NCI-H526 (cell line): ENCODE results near the gene TSPAN13.
A peak's percentile ranks its signal among the peaks of the same experiment; 100 is the strongest.

Experiments
- DNase-seq, 2 experiments: peaks; one replicate each; lab custom pipeline; 2025; lab: John Stamatoyannopoulos, UW

Gene TSPAN13

GRCh38 chr7:16774986-16775385, 21.4 kb downstream of the TSPAN13 start:
- no peak for DNase-seq

DNA sequence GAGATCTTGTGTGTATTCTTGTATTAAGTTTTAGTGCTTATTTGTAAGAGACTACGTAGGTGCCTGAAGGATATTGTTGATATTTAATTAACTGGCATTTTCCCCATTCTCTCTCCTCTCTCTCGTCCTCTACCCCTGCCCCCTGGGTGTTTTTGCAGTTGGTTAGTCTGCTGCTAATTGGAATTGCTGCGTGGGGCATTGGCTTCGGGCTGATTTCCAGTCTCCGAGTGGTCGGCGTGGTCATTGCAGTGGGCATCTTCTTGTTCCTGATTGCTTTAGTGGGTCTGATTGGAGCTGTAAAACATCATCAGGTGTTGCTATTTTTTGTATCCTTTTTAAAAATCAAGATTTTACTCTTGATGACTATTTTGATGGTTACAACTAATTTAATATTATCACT, 22.5 kb downstream of the TSPAN13 start:
- DNase-seq: no peak

DNA sequence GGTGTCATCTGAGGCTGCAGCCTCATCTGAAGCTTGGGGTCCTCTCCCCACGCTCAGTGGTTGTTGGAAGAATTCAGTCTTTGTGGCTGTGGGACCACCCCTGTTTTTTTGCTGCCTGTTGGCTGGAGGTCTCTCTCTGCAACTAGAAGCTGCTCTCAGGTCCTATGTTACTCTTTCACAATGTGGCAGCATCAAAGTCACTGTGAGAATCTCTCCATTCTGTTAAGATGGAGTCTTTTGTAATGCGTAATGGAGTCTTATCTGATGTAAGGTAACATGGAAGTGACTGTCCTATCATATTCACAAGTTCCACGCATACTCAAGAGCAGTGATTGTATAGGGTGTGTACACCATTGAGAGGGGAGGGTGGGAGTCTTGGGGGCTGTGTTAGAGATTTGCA, 24.9 kb downstream of the TSPAN13 start:
- DNase-seq: no peak

DNA sequence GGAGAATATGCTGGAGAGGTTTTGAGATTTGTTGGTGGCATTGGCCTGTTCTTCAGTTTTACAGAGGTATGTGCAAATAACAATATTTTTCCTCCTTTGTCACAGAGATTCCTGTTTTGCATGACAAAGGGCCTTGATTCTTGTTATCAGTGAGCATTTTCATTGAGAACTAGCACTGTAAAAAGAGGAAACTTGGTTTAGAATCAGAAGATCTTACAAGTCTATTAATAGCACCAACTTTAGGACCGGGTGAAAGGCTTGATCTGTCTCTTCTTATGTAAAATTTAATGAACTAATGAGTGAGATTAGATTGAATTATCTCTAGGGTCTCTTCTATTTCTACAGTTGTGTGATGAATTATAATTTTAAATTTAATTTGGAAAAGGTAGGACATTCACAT, 25.5 kb downstream of the TSPAN13 start:
- DNase-seq: no peak

GRCh38 chr7:16780596-16780995, 27.0 kb downstream of the TSPAN13 start:
- no peak for DNase-seq

DNA sequence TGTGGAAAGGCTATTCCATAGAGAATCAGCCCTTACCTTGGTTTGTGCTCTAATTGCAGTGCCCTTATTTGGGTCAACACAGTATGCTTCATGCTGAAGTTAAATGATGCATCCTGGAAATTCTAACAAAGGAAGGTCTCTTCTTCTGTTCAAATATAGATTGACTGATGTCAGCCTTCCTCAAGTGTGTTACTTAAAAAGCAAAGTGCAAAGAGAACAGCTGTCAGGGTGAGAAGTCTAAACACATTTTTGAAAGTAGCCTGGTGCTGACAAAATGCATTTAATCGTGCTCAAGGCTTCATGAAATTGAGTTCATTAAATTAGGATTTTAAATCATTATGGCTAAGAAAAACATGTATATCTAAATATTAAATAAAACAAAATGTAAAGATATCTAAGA, 31.8 kb downstream of the TSPAN13 start:
- DNase-seq: no peak

DNA sequence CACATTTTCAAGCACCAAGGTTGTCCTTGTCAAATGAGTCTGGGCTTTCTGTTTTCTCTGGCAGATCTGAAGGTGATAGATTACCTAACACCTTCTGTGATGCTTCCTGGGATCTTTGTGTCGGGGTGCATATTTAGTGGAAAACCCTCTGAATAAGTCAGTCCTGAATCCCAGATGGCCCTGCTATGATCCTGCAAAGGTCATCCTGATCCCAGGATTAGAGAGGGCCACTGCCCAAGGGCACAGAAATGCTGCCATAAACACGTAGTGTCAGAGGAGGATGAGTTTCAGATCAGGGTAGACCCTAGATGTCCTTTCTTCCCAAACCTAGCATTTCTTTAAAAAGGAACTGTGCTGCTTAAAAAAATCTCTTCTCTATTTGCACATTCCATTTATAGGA, 32.3 kb downstream of the TSPAN13 start:
- no peak for DNase-seq

DNA sequence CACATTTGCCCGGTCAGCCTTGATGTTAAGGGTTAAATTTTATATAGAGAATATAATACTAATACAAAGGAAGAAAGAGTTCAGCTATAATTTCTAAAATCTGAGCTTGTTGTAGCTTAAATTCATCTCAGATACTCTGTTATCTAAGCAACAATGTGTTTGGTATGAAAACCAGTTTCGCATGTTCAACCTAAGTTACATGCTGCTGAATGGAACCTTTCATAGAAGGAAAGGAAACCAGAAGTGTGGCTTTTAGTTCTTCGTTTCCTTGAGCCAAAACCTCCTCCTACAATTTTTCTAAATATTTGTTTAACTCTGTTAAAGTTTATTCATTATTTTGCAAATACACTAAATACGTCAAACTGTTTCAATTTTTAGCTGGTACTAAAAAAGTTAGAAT, 32.7 kb downstream of the TSPAN13 start:
- DNase-seq: no peak

DNA sequence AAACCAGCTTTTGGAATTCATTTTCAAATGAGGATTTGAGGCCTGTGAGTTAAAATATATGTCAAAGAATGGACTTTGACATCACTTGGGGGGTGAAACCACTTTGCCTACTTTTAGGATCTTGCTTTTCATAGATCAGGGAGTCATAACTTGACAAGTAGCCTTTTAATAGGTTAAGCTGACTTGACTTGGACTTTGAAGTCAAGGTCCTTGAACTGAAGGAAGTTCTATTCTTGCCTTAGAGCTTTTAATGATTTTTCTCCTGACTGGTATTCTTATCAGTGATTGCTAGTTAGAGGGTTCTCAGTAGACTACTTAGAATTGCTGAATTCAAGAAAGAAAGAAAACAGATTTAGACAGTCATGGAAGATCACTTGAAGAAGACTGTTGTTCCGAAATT, 33.6 kb downstream of the TSPAN13 start:
- DNase-seq: no peak

GRCh38 chr7:16791071-16791470, 37.5 kb downstream of the TSPAN13 start:
- no peak for DNase-seq

GRCh38 chr7:16791905-16792698, 38.5 kb downstream of the TSPAN13 start:
- no peak for DNase-seq

DNA sequence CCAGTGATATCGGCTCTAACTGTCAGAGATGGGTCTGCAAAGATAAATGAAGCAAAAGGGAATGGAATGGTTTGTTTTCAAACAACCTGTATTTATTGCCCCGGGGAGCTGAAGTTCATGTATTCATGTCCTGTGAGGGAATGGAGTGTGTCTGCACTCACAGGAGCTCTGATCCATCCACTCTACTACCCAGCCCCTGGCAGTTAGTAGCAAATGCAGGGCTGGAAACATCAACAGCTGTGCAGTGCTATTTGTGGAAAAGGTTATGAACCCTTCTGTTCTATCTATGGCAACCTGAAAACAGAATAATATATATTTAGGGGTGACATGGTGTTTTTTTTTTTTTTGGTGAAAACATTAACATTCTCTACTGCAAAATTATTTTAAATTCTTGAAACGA, 41.4 kb downstream of the TSPAN13 start:
- DNase-seq: no peak

- DNase-seq: no peak
These were observed 42.1 kb downstream of the TSPAN13 start for GRCh38 chr7:16795624-16796023.

DNA sequence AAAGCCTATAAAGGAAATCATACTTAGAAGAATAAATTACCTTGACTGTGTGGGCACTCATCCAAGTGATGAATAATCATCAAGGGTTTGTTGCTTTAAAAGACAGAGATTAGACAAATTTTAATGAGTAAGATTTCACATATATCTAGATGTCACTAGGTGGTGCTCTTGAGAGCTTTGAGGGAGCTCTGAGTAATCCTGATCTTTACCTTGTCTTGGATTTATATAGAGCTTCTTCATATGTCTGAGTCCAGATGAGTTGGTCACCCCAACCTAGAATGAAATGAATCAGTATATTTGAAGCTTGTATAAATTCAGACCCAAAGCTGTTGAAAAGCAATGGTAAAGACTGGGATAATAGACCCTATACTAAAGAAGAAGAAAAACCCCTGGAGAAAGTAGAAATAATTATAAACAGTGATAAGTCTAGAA, 47.6 kb downstream of the TSPAN13 start:
- peak; percentile 6 to 50 for DNase-seq

DNA sequence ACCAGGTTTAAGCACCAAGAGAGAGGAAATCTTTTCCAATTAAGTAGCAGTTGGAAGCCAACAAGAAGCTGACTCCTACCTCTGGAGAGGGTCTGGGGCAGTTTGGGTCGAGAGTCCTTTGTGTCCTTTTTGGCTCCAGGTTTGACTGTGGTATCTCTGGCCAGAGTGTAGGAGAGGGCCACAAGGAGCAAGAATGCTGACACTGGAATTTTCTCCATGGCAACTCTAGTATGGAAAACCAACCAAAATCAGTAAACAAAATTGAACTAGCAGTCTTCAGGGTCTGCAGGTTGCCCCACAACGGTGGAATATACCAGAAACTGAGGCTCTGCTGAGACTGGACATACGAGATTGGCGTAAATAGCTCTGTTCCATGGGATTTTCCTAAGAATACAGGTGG, 48.0 kb downstream of the TSPAN13 start:
- DNase-seq: no peak

DNA sequence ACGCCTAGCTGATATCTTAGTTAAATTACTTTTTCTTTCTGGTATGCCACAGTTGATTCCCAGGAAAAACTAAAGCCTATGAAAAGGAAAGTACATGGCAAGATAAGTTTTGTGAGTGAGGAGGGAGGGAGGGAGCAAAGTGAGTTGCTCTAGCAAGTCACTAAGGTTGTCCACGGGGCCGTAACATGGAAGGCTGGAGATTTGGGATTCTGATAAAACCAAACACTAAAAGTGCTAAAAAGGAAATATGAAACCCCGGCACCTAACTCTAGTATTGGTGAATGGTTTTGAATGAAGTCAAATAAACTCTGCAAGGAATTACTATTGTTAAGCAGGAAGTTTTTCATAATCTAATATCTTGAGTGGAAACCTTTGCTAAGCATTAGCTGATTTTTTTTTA, 49.6 kb downstream of the TSPAN13 start:
- no peak for DNase-seq

DNA sequence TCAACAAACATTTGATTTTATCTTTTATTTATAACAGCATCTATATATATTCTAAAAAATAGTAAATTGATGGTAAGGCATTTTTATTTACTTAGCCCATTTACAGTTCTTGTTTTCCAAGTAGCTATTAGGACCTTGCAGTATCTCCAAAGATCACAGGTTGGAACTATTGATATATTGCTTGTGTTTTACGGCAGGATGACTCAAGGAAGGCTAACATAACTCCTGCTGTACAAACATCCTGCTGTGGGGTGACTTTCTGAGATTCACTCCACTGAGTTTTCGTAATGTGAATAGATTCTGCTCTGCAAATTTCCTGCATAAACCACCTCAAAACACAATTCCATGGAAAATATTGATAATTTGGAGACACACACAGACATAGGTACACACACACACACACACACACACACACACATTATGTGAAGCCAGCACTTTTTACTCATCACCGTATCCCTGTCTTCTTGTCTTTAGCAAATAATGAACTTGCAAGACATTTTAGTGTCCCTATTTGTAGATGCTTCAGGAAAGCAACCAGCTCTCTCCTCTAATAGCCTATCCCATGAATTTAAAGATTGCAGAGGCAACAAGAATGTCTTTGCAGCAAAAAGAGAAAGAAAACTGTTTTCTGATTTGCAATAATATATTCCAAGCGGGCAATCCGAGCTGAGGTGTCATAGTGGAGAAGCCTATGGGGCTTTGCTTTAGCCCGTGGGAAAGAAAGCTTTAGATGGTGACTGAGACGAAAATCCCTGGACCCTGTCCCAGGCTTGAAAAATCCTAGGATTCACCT, 50.5 kb downstream of the TSPAN13 start:
- DNase-seq: no peak

GRCh38 chr7:16804674-16805439, 51.3 kb downstream of the TSPAN13 start, which contains the start of gene AGR2:
TSS of gene AGR2 (minus strand) at chr7:16804999. CDS start at chr7:16801796, 3,203 bp downstream.
- no peak for DNase-seq

DNA sequence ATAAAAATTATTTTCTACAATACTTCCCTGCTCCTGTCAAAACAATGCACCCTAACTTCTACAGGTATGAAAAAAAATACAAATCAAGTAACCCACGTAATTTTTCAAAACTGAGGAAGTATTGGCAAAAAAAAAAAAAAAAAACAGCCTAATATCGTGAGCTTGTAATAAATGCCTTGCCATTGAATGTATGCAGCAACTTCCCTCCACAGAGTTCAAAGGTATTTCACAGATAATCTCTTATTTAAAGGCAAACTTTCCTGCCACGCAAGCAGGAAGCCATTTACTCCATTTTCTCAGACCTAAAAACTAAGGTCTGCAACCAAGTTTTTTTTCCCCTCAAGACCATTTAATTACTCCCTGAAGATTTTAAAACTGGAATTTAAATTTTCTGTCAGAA, 51.9 kb downstream of the TSPAN13 start:
- no peak for DNase-seq

GRCh38 chr7:16810112-16810511, 56.6 kb downstream of the TSPAN13 start:
- no peak for DNase-seq

DNA sequence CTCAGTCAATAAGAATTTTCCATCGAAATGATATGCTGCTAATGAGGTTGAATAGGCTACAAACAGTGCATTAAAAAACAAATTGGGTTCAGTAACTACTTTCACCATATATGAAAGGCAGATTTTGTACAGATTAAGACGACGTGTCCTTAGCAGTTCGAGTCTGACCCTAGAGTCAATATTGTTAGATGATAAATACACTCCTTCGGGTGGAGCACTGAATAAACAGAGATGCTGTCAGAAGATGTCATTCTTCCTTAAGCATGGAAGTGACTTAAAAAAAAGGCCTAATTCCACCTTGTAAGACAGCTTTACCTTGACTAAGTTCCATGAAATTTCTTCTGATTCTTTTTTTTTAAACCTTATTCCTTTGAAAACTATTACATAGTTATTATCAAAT, 57.0 kb downstream of the TSPAN13 start:
- DNase-seq: no peak

DNA sequence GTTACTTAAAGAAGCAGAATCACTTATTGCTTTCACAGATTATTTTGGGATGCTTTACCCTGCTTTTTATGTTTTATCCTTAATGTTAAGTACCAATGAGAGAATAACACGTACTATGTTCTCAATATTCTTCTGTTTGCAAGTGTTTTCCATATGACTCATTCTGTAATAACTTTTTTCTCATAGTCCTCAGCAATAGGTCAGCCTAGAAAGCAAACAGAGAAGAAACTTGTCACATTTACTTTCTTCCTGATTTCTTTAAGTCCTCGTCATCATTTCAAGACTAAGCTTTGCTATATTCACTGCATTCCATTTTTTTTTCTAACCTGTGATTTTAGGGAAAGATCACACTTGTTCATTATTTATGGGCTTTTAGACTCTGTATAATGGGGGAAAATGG, 58.0 kb downstream of the TSPAN13 start:
- DNase-seq: no peak
